SH-SY5Y (cell line): ENCODE measurements around the gene TM7SF3.

Experiments used
- GATA2 ChIP-seq: IDR thresholded peaks from 2 replicates; pipeline ENCODE4 v1.6.1; 2011; ENCODE audit warnings: mild to moderate bottlenecking, low read depth, low read length
- GATA3 ChIP-seq: IDR thresholded peaks from 2 replicates; pipeline ENCODE4 v1.6.1; 2011; ENCODE audit warnings: low read depth, mild to moderate bottlenecking, low read length, moderate library complexity

GRCh38 chr12:27020761-27021160 lies 6.6 kb upstream of the TM7SF3 start:
- TF ChIP-seq GATA3 (no peak), GATA2 (no peak)
